Transverse colon (tissue), 4 donors: ENCODE data around the gene GPR42. TPM values are rescaled to one million over a fixed set of nuclear protein-coding genes. Genes with fewer than 3 reads are reported as not detected.

Experiments used
- DNase-seq: peaks from one replicate; pipeline ENCODE4 v3.0.0-alpha.2; 2019
- H3K27ac ChIP-seq, 4 donors: fragments of 200-600 bp; sonication (generic); 2 replicates each; pipeline ENCODE4 v1.5.1; 2016 to 2018; ENCODE audit warnings: inconsistent platforms in 4 of 4
- H3K27me3 ChIP-seq: fragments of 200-600 bp; sonication (generic); 2 replicates; pipeline ENCODE4 v1.5.1; 2017; ENCODE audit warnings: inconsistent platforms
- H3K36me3 ChIP-seq, 4 donors: fragments of 200-600 bp; sonication (generic); 2 replicates each; pipeline ENCODE4 v1.5.1; 2017 to 2019; ENCODE audit warnings: inconsistent platforms in 4 of 4
- H3K4me1 ChIP-seq, 4 donors: fragments of 200-600 bp; sonication (generic); 2 replicates each; pipeline ENCODE4 v1.5.1; 2017 to 2020; ENCODE audit warnings: inconsistent platforms in 4 of 4
- H3K4me3 ChIP-seq, 4 donors: fragments of 200-600 bp; sonication (generic); 1 replicate in 1 of 4; 2 replicates in 3 of 4; pipeline versions ENCODE4 v1.5.1 to v1.6.1; 2017 to 2019; ENCODE audit warnings: inconsistent platforms in 4 of 4
- H3K9me3 ChIP-seq, 2 donors: fragments of 200-600 bp; sonication (generic); 2 replicates each; pipeline ENCODE4 v1.5.1; 2017 to 2019; ENCODE audit warnings: inconsistent platforms in 2 of 2
- EP300 ChIP-seq: sonication (generic); formaldehyde crosslinking; IDR thresholded peaks from one replicate; pipeline ENCODE4 v1.6.1; 2017; ENCODE audit warnings: antibody characterized with exemption, low read depth
- POLR2A ChIP-seq: fragments of 450-650 bp; IDR thresholded peaks from one replicate; pipeline ENCODE4 v1.6.1; 2016; ENCODE audit warnings: antibody characterized with exemption, mild to moderate bottlenecking, moderate library complexity
- POLR2AphosphoS5 ChIP-seq, 3 donors: sonication (generic); formaldehyde crosslinking; IDR thresholded peaks; one replicate each; pipeline ENCODE4 v1.6.1; 2016; ENCODE audit warnings: antibody characterized with exemption in 3 of 3
- WGBS, 2 donors: methylation state at CpG; one replicate each; pipeline ENCODE4 v1.1.5; 2018; ENCODE audit warnings: low coverage in 1 of 2; 5-methylcytosine and 5-hydroxymethylcytosine counted together
- in situ Hi-C, 4 donors: fragments of 200-750 bp; cut with MboI; loops; one replicate each; pipeline versions ENCODE4 v1.15.0 to v1.15.1; 2017; ENCODE audit warnings: low sequenced_read_pairs in 3 of 4, low pct_ligation_motif_present in 1 of 4, low pct_unique_long_range_greater_than_20kb in 1 of 4
- intact Hi-C: fragments of 100-400 bp; cut with DNase I; formaldehyde crosslinking; loops from one replicate; pipeline ENCODE4 v1.15.1; 2023; ENCODE audit warnings: low total_unique reads
- total RNA-seq, 4 donors: library from RNA; depleted of rRNA; stranded (reverse); fragments of >200 nt; gene quantifications; one replicate each; pipeline ENCODE4 v1.1.0, GENCODE V29; 2016
- TF ChIP-seq, protein P1 (sequence below), 5 experiments: fragments of 200-600 bp in 3 of 5; fragments of 450-650 bp in 2 of 5; sonication (generic) in 3 of 5; IDR thresholded peaks; 1 replicate in 2 of 5; 2 replicates in 3 of 5; pipeline ENCODE4 v1.5.1; 2016 to 2017; ENCODE audit warnings: antibody characterized with exemption in 5 of 5, inconsistent platforms in 3 of 5, mild to moderate bottlenecking in 2 of 5, moderate library complexity in 1 of 5

Gene GPR42
- total RNA-seq, 4 donors from 2014 or later: not detected

DNA sequence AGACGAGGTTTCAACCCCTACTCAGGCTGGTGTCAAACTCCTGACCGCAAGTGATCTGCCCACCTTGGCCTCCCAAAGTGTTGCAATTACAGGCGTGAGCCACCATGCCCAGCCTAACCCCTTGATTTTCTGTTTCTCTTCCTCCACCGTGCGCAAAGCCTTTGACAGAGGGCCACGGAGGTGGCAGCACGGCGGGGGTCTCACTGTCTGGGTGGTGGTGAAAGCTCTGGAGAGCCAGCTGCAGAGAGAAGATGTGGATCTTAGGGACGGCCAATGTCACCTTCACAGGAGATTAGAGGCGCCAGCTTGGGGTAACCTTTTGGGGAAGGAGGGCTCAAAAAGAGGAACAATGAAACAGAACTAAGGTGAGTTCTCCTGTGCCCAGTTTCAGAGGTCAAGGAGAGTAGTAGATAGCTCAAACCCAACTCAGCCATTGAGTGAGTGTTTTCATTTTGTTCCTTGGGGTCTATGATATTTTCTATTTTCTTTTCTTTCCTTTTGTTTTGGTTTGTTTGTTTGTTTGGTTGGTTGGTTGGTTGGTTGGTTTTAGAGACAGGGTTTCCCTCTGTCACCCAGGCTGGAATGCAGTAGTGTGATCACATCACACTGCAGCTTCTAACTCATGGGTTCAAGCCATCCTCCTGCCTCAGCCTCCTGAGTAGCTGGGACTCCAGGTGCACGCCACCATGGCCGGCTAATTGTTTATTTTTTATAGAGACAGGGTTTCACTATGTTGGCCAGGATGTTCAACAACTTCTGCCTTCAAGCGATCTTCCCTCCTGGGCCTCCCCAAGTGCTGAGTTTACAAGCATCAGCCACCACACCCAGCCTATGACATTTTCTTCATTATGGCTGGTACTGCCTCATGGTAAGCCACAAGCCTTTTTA is 37.7 kb downstream of the GPR42 start:
- 82 to 85% methylated on average over 3 to 13 of the region's 13 CpGs for WGBS, 2 donors
- intact Hi-C loops: no loop called here
- H3K4me1 ChIP-seq: no peaks in the 10 kb centered on the region
- no peaks in the 10 kb centered on the region for H3K36me3 ChIP-seq
- H3K9me3 ChIP-seq: no peaks in the 10 kb centered on the region
- no peak for DNase-seq
- no peak overlapping the region for H3K27ac ChIP-seq
- TF ChIP-seq EP300 (no peak), POLR2A (no peak), POLR2AphosphoS5 (IDR thresholded peaks at IDR 0.05) (no peak)
- TF ChIP-seq, protein P1, sequence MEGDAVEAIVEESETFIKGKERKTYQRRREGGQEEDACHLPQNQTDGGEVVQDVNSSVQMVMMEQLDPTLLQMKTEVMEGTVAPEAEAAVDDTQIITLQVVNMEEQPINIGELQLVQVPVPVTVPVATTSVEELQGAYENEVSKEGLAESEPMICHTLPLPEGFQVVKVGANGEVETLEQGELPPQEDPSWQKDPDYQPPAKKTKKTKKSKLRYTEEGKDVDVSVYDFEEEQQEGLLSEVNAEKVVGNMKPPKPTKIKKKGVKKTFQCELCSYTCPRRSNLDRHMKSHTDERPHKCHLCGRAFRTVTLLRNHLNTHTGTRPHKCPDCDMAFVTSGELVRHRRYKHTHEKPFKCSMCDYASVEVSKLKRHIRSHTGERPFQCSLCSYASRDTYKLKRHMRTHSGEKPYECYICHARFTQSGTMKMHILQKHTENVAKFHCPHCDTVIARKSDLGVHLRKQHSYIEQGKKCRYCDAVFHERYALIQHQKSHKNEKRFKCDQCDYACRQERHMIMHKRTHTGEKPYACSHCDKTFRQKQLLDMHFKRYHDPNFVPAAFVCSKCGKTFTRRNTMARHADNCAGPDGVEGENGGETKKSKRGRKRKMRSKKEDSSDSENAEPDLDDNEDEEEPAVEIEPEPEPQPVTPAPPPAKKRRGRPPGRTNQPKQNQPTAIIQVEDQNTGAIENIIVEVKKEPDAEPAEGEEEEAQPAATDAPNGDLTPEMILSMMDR (IDR thresholded peaks at IDR 0.05): no peak
- in situ Hi-C loops: no loop called here
- no peak overlapping the region for H3K4me3 ChIP-seq
- no peaks in the 10 kb centered on the region for H3K27me3 ChIP-seq

DNA sequence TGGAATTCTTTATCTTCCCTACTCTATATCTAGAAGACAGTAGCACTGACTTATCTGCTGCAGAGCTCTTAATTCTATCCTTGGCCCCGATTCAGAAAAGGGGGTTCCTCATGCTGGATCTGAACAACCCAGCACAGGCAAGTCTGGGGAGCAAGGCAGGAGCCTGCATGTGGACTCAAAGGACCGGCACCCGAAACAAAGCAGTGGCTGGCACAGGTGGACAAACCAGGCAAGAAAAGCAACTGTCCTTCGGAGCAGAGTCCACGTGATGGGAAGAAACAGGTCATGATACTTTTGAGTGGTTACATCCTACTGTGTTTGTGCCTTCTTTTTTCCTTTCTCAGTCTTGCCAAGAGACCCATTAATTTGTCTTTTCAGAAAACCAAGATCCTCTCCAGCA is 38.3 kb downstream of the GPR42 start:
- H3K27ac ChIP-seq: no peak overlapping the region
- H3K9me3 ChIP-seq: no peaks in the 10 kb centered on the region
- 67 to 78% methylated on average over 4 to 5 of the region's 5 CpGs for WGBS, 2 donors
- no peak for DNase-seq
- no peaks in the 10 kb centered on the region for H3K27me3 ChIP-seq
- in situ Hi-C loops (no loop called here), intact Hi-C loops (no loop called here)
- H3K36me3 ChIP-seq: no peaks in the 10 kb centered on the region
- H3K4me1 ChIP-seq: no peaks in the 10 kb centered on the region
- H3K4me3 ChIP-seq: no peak overlapping the region
- no peak for TF ChIP-seq EP300
- TF ChIP-seq POLR2AphosphoS5 (IDR thresholded peaks at IDR 0.05): no peak

DNA sequence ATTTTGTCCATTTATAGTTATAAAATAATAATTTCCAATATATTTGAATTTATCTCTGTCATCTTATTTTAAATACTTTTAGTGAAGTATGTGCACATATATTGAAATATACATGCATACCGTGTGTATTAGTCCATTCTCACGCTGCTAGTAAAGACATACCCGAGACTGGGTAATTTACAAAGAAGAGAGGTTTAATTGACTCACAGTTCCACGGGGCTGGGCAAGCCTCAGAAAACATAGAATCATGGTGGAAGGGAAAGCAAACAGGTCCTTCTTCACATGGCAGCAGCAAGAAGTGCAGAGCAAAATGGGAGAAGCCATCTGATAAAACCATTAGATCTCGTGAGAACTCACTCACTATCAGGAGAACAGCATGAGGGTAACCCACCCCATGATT is 39.6 kb downstream of the GPR42 start:
- DNase-seq: no peak
- Histone ChIP-seq H3K27me3 (no peaks in the 10 kb centered on the region), H3K27ac (no peak overlapping the region), H3K9me3 (no peaks in the 10 kb centered on the region), H3K4me3 (no peak overlapping the region), H3K36me3 (no peaks in the 10 kb centered on the region), H3K4me1 (no peaks in the 10 kb centered on the region)
- 82 to 83% methylated on average over 4 to 5 of the region's 5 CpGs for WGBS, 2 donors
- no peak for TF ChIP-seq POLR2A
- TF ChIP-seq, protein P1 (IDR thresholded peaks at IDR 0.05): no peak
- TF ChIP-seq POLR2AphosphoS5 (IDR thresholded peaks at IDR 0.05): no peak
- no peak for TF ChIP-seq EP300
- in situ Hi-C loops (no loop called here), intact Hi-C loops (no loop called here)

DNA sequence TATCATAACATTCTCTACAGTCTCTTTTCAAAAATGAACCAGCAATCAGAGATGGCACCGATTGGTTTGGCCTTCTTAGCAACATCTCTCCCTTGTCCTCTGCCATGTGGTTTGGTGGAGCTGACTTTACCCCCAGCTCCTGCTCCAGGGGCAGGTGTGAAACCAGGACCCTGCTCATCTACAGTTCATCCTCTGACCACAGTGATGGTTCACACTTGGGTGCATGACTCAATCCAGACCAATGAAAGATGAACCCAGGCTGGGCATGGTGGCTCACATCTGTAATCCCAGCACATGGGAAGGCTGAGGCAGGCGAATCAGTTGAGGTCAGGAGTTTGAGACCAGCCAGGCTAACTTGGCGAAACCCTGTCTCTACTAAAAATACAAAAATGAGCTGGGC is 43.6 kb downstream of the GPR42 start:
- Histone ChIP-seq H3K9me3 (no peaks in the 10 kb centered on the region), H3K4me1 (no peaks in the 10 kb centered on the region), H3K27me3 (peaks cover 12% of the 10 kb centered on the region), H3K36me3 (no peaks in the 10 kb centered on the region), H3K27ac (no peak overlapping the region), H3K4me3 (no peak overlapping the region)
- in situ Hi-C loops: no loop called here
- WGBS, 2 donors: 74% methylated on average over 3 of the region's 3 CpGs; no CpG with 5 or more reads in 1 of the 2 donors
- TF ChIP-seq EP300 (no peak), POLR2AphosphoS5 (IDR thresholded peaks at IDR 0.05) (no peak)
- TF ChIP-seq, protein P1 (IDR thresholded peaks at IDR 0.05): no peak
- no peak for DNase-seq
- intact Hi-C loops: no loop called here

DNA sequence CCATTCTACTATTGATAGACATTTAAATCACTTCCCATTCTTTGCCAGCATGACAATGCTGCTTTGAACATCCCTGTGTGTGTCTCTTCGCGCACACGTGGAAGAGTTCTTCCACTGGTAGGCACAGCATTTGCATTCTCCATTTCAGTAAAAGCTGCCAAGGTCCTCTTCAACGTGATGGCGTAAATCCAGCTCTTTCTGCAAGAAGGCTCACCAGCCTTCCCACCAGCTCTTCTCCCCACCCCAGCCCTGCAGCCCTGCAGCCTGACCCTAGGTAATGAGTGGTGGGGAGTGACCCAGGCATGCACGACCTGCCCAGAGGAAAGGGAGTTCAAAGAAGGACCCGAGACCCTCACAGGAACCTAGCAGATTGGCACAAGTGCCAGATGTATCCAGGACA is 45.5 kb downstream of the GPR42 start:
- no peak for TF ChIP-seq POLR2AphosphoS5 (IDR thresholded peaks at IDR 0.05)
- TF ChIP-seq, protein P1 (IDR thresholded peaks at IDR 0.05): no peak
- no peak for TF ChIP-seq POLR2A
- TF ChIP-seq EP300: no peak
- peaks cover 12% of the 10 kb centered on the region for H3K27me3 ChIP-seq
- in situ Hi-C loops: no loop called here
- peaks cover 0 to 11% (median 3%) of the 10 kb centered on the region in 4 donors for H3K4me1 ChIP-seq
- 78 to 79% methylated on average over 3 to 7 of the region's 7 CpGs for WGBS, 2 donors
- H3K27ac ChIP-seq: no peak overlapping the region
- no peaks in the 10 kb centered on the region for H3K9me3 ChIP-seq
- no peak for DNase-seq
- no peaks in the 10 kb centered on the region for H3K36me3 ChIP-seq
- intact Hi-C loops: no loop called here
- no peak overlapping the region for H3K4me3 ChIP-seq
